C4-2B (cell line): ENCODE results near the gene SOCS4.
"Not testable (repeated sequence)": the region's sequence is repeated elsewhere in the genome, so short reads cannot be mapped to it uniquely, and the experiment has no call there.

ENCODE experiments used
- ZFX ChIP-seq: fragments of 450-650 bp; IDR thresholded peaks from 2 replicates; pipeline ENCODE4 v1.6.1; 2017
- TF ChIP-seq, protein P1 (sequence below): fragments of 450-650 bp; conservative IDR thresholded peaks from 2 replicates; pipeline ENCODE4 v1.5.1; 2017; ENCODE audit warnings: mild to moderate bottlenecking

DNA sequence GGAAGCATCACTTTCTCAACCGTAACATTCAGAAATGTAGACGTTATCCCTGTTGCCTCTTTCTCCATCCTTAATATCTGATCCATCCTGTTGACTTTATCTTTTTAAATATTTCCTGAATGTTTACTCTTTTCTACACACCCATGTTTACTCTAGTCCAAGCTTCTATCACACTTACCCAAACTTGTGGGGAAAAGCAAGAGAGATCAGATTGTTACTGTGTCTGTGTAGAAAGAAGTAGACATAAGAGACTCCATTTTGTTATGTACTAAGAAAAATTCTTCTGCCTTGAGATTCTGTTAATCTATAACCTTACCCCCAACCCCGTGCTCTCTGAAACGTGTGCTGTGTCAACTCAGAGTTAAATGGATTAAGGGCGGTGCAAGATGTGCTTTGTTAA is 2.7 kb upstream of the SOCS4 start:
- TF ChIP-seq, protein P1, sequence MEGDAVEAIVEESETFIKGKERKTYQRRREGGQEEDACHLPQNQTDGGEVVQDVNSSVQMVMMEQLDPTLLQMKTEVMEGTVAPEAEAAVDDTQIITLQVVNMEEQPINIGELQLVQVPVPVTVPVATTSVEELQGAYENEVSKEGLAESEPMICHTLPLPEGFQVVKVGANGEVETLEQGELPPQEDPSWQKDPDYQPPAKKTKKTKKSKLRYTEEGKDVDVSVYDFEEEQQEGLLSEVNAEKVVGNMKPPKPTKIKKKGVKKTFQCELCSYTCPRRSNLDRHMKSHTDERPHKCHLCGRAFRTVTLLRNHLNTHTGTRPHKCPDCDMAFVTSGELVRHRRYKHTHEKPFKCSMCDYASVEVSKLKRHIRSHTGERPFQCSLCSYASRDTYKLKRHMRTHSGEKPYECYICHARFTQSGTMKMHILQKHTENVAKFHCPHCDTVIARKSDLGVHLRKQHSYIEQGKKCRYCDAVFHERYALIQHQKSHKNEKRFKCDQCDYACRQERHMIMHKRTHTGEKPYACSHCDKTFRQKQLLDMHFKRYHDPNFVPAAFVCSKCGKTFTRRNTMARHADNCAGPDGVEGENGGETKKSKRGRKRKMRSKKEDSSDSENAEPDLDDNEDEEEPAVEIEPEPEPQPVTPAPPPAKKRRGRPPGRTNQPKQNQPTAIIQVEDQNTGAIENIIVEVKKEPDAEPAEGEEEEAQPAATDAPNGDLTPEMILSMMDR = not testable (repeated sequence)
- TF ChIP-seq ZFX = not testable (repeated sequence)
